Stimulated activated CD8-positive, alpha-beta memory T cell treated with anti-CD3 and anti-CD28 coated beads, Interleukin-4, amount 100 ng/mL, for 1 hour (primary cell): Measurements from ENCODE around the gene PKN2.
A peak's percentile ranks its signal among the peaks of the same experiment; 100 is the strongest.
"Not testable (repeated sequence)": the region's sequence is repeated elsewhere in the genome, so short reads cannot be mapped to it uniquely, and the experiment has no call there.

Experiments
- DNase-seq, 2 donors: peaks; one replicate each; pipeline ENCODE4 v3.0.0-alpha.2; 2020; ENCODE audit warnings: low read depth in 2 of 2, low spot score in 1 of 2

Gene PKN2

DNA sequence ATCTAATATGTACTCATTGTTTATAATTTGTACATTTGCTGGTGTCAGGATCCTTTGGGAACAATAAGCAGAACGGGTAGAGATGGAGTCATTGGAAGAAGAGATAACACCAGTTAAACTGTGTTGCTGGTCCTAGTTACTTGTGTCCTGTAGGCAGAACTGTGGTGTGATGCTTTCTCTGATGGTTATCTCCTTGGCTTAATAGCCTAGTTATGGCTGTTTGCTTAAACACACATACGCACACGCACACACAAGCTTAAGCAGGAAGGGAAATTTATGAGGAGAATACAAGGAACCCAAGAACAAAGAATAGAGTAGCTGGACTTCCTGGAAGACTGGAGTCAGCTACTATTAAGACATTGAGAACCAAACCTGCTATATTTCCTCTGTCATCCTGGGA is 5.7 kb upstream of the PKN2 start:
- DNase-seq, result no peak

DNA sequence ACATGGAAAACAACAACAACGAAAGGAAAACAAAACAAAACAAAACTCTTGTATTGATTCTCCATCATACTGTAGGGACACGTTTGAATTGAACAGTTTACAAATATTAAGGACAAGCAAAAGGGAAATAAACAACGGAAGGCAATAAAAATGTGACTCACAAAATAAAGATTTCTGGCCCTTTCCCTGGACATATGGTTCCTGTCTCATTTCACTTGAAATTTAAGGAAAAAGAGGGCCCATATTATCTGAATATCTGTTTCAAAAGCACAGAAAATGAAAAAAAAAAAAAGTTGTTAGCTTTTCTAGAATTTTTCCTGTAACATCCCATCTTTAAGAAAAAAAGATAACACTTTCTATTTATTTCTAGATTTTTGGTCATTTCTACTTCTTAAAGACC is 3.6 kb upstream of the PKN2 start:
- no peak for DNase-seq

DNA sequence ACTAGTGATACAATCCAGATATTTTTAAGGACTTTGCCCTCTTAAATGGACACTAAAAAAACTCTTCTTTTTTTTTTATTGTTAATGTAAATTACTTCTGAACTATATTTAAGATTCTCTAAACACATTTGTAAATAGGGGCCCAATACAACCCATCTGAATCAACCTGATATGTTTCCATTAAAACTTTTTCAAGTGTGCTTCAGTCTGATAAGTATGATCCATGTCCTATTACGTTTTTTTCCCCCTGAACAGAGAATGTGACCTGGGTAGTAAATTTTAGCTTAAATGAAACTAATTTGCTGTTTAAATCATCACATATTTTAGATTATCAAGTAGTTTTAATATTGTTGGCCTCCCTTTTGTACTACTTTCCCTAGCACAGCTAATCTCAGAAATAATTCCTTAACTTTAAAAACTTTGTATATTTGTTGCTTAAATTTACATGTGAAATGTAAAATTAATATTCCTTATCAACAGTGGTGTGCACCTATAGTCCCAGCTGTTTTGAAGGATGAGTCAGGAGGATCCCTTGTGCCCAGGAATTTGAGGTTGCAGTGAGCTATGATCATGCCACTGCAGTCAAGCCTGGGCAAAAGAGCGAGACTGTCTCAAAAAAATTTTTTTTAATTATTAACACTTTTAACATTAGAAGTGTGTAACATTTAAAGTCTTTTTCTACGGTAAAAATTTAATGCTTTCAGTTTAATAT is 3.0 kb upstream of the PKN2 start:
- no peak for DNase-seq

DNA sequence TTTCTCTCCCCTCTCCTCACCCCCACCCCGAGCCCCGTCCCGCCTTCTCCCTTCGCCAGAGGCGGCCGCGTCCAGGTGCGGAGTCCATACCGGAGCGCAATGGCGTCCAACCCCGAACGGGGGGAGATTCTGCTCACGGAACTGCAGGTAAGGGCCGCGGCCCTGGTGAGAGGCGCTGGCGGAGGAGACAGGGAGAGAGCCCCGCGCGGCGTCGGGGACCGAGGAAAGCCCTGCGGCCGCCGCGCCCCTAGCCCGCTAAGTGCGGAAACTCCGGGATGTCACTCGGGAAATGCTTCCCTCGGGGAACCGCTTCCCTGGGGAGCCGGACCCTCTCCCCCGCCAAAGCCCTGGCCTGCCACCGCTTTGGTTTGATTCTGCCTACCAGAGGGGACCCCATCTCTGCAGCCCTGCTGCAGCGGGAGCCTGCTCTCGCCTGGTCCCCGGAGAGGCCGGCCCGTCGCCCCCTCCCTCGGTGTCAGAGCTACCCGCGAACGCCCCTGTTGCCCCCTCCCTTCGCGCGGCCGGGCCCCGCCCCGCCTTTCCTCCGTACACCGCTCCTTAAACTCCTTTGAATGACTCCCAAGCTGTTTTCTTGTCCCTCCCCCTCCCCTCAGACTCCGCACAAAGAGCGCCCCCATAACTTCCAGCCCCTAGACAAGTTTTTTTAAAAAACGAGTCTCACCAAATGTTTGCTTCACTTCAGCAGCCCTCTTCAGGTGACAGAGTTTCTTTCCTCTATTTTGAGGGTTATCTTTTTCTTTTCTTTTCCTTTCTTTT is 597 bp downstream of the PKN2 start:
- DNase-seq, result peak; percentile 16 to 21

DNA sequence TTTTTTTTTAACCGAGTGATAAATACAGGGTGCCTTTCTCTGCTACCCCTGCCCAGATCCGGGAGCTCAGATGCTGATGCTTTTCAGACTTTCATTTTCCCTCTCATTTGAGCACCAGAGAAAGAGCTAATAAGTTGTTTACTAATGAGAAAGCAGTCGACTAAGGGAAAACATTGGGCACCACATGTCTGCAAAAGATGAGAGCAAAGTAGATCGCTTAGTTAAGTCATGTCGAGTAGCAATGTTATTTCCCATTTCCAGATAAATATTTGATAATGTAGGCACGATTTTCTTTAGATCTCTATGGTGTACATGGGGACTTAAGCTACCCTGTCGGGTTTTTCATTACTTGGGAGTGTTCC is 1.2 kb downstream of the PKN2 start:
- DNase-seq, result no peak

DNA sequence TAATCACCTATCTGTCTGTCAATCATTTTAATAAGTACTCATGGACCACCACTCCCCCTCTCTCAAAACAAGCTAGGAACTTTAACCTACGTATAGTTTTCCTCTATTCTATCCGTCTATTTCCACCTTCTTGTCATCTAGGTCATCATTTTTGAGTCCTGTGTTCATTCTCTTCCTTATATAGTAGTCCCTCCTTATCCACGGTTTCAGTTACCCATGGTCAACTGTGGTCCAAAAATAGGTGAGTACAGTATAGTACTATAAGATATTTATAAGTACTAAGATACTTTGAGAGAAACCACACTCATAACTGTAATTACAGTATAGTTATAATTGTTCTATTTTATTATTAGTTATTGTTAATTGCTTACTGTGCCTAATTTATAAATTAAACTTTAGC is 7.5 kb downstream of the PKN2 start:
- no peak for DNase-seq

DNA sequence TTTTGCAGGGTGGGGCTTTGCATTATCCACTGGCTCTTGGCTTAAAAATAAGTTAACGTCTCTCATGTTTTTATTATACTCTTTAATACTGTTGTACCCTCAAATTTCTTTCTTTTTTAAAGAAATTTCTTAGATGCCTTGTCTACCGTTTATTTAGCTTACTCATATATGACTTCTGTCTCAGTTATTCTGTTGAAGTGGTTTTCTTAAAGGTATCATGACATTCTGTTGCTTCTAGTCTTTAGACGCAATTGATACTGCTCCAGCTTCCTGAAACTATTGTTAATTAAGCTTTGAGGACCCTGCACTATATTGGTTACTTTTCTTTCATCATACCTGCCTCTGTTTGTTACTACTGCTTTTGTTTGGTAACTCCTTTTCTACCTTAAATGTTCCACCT is 11.7 kb downstream of the PKN2 start:
- DNase-seq, result no peak

DNA sequence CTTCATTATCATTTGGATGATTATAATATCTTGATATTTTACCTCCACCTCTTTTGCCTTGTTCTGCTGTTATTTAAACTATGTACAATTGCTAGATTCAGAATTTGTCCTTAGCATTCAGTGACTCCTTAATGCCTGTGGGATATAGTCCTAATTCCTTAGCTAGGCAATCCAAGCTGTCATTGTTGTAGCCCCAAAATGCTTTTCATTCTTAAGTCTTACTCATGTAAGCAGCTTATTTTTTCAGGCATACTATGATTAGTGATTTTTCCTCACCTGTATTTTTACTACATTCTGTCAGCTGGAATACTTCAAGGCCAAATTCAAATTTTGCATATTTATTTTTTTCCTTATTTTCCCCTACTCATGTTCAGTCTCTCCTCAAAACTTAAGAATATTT is 13.4 kb downstream of the PKN2 start:
- no peak for DNase-seq

DNA sequence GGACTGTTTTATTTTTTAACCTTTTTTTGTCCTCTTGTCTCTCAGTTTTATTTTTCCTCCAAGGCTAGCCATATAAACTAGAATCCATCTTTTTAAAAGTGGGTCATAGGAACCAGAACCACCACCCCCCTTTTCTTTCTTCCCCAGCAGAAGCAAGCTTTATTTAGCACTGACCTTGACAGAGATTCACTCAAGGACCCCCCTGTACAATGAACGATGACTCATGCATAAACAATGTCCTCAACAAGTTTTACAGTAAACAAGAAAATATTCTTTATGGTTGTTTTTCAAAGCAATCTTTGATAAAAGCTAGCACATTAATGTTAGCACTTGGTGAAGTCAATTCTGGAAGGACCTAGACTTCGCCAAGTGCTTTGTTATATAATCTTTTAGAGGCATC is 14.1 kb downstream of the PKN2 start:
- no peak for DNase-seq

DNA sequence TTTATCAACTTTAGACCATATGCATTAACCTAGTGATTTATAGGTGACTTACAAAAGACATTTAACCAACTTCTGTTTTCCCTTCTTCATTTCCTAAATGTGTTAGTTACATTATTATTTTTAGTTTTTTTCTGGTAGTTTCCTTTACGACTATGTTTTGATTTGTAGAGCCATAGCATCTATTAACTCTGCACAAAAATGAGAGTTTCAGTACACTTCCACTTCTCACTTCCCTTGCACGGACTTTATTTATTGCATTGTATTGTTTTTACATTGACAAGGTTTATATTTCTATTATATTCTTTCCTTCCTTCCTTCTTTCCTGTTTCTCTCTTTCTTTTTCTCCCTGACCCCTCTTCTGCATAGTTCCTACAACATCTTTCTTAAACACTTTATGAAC is 14.7 kb downstream of the PKN2 start:
- no peak for DNase-seq

DNA sequence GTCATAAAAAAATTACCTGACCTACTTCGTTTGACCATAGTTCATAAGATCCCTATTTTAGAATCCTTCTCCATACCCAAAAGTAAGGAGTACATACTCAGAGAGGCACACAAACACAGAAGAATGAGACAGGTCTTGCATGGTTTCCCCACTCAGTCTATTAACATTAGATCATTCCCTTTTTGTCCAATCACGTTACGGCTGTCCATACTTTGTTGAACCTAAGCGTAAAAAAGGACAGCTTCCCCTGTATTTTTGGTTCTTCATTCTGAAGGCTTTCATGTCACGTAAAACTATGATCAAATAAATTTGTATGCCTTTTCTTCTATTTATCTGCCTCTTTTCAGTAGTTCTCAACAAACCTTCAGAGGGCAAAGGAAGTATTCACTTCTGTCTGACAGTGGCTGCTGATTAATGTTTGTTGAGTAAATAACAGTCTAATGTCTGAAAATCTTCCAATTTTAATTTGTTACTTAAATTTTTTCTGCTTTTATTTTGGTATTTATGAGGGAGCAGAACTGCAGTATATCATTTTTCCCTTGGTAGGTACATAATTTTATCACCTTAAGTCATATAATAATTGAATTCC is 16.4 kb downstream of the PKN2 start:
- DNase-seq, result no peak

DNA sequence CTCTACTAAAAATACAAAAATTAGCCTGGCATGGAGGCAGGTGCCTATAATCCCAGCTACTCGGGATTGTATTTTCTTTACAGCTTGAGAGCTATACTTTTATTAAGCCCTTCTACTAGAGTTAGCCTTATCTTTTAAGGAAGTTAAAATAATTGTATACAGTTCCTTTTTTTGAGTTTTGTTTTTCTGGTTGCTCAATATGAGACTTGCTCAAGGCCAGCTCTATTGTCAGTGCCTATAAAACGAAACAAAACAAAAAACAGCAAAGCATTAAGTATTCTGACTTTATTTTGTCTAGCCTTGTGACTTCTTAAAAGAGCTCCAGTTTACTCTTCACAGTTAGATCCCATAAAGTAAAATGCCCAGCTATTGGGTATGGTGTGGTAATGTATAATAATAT is 17.2 kb downstream of the PKN2 start:
- DNase-seq, result no peak

DNA sequence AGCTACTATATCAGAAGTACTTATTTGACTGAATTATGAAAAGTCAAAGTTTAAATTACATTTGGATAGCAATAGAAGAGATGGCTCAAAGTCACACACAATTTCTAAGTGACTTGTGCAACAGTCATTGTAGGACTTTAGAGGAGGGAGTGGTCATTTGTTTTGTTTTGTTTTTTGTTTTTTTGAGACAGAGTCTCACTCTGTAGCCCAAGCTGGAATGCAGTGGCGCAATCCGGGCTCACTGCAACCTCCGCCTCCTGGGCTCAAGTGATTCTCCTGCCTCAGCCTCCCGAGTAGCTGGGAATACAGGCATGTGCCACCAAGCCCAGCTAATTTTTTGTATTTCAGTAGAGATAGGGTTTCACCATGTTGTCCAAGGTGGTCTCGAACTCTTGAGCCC is 17.7 kb downstream of the PKN2 start:
- not testable (repeated sequence) for DNase-seq

DNA sequence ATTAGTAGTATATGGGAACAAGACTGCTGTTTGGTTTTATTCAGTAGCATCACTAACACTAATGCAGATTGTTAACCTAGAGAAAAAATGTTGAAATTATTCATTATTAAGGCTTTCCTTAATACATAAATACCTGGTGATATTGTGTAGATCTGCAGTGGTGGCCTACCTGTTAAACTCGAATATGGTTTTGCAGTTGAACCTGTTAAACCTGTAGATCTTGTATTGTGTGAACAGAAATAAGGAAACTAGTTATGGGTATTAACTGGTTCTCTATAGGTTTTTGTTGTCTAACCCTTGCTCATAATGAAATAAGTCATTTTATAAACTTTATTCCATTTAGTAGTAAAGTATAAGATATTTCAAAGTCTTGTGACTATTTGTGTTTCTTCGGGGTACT is 23.9 kb downstream of the PKN2 start:
- DNase-seq, result no peak

DNA sequence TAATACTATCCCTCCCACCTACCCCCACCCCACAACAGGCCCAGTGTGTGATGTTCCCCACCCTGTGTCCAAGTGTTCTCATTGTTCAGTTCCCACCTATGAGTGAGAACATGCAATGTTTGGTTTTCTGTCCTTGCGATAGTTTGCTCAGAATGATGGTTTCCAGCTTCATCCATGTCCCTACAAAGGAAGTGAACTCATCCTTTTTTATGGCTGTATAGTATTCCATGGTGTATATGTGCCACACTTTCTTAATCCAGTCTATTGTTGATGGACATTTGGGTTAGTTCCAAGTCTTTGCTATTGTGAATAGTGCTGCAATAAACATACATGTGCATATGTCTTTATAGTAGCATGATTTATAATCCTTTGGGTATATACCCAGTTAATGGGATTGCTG is 28.8 kb downstream of the PKN2 start:
- DNase-seq, result not testable (repeated sequence)

DNA sequence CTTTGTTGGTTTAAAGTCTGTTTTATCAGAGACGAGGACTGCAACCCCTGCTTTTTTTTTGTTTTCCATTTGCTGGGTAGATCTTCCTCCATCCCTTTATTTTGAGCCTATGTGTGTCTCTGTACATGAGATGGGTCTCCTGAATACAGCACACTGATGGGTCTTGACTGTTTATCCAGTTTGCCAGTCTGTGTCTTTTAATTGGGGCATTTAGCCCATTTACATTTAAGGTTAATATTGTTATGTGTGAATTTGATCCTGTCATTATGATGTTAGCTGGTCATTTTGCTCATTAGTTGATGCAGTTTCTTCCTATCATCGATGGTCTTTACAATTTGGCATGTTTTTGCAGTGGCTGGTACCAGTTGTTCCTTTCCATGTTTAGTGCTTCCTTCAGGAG is 32.5 kb downstream of the PKN2 start:
- DNase-seq, result not testable (repeated sequence)

DNA sequence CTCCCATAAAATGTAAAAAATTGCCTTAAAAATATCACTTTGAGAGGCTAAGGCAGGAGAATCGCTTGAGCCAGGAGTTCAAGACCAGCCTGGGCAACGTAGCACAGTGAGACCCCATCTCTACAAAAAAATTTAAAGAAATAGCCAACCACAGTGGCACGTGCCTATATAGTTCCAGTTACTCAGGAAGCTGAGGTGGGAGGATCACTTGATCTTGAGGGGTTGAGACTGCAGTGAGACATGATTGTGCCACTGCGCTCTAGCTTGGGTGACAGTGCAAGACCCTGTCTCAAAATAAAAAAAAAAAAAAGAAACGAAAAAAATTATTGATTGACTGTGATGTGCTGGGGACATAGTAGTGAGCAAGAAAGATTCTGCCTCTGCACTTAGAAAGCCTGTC is 38.4 kb downstream of the PKN2 start:
- DNase-seq, result no peak

DNA sequence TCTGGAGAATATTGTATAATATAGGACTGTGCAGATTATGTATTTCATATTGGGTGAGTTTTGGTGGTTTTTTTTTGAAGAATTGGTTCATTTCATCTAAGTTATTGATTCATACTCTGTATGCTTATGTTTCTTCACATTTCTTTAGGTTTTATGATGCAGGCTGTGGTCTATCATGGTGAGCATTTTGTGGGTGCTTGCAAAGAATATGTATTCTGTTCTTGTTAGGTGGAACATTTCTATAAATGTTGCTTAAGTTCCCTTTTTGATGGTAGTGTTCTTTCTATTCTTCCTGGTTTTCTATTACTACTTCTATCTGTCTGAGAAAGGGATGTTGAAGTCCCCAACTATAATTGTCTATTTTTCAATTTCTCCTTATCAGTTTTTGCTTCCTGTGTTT is 42.6 kb downstream of the PKN2 start:
- DNase-seq, result no peak

DNA sequence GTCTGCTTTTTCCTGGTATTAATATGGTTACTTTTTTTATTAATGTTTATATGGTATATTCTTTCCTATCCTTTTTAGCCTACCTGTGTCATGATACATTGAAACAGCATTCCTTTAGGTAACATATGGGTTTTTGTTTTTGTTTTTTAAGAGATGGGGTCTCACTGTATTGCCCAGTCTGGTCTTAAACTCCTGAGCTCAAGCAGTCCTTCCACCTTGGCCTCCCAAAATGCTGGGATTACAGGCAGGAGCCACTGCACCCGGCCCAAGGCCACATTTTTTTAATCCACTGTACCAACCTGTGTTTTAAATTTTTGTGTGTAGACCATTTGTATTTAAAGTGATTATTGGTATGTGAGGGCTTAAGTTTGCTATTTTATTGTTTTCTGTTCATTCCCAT is 43.1 kb downstream of the PKN2 start:
- no peak for DNase-seq

DNA sequence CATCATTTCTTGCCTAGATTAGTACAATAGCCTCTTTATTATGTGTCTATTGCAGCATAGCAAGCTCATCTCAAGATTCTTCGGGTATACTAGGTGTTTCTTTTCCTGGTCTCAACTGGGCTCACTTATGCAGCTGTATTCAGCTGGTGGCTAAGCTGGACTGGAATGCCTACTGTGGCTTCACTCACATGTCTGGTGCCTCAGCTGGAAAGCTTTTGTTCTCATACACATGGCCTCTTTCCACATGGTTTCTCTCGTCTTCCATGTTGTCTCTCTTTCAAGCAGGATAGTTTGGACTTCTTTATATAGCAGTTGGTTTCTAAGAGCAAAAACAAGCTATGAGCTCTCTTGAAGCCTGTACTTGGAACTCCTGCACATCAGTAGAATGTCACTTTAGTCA is 45.2 kb downstream of the PKN2 start:
- DNase-seq, result no peak

DNA sequence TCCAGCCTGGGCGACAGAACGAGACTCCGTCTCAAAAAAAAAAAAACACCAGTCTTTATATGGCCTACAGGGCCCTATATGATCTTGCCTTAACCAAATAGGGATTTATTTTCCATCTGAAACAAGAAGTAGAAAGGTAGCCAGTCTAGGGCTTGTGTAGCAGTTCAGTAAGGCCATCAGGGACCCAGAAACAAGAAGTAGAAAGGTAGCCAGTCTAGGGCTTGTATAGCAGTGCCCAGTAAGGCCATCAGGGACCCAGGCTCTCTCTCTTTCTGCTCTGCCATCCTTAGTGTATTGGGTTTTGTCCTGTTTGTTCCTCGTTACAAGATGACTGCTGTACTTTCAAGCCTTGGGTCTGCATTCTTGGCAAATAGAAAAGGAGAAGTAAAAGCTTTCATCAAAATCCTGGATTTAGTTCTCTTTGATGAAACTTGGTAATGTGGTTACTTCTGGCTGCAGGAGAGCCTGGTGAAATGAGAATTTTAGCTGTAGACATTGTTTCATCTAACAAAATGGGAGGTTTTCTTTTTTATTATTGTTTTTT is 46.1 kb downstream of the PKN2 start:
- DNase-seq, result no peak

DNA sequence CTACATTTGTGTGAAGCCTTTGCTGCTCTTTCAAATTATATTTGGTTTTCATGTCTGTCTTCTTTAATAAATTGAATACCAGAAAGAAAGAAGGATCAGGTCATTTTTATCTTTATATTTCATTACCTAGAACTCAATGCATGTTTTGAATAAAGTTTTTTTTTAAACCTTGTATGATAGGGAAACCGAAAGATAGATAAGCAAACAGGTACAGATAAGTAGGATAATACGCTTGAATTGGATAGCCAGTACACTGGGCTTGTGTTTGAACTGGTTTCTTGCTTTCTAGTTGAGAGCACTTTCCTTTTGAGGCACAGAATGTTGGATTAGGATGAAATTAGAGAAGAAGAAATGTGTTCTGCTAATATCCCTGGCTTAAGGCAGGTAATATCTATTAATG is 46.9 kb downstream of the PKN2 start:
- no peak for DNase-seq
